Hepatocyte (in vitro differentiated cells): ENCODE results near the gene GTF3C1. TPM values are rescaled to one million over a fixed set of nuclear protein-coding genes. Genes with fewer than 3 reads are reported as not detected.

ENCODE experiments used
- DNase-seq: peaks from one replicate; pipeline ENCODE4 v3.0.0-alpha.2; 2016; ENCODE audit warnings: low spot score
- H2AFZ ChIP-seq: fragments of 200-600 bp; sonication (generic); 2 replicates; pipeline ENCODE4 v1.6.0; 2016; ENCODE audit warnings: antibody characterized with exemption, mild to moderate bottlenecking
- H3K27ac ChIP-seq: fragments of 200-600 bp; sonication (generic); 2 replicates; pipeline ENCODE4 v1.5.1; 2016; ENCODE audit warnings: mild to moderate bottlenecking
- H3K27me3 ChIP-seq: fragments of 200-600 bp; sonication (generic); 2 replicates; pipeline ENCODE4 v1.6.1; 2016
- H3K36me3 ChIP-seq: fragments of 200-600 bp; sonication (generic); replicated peaks from 2 replicates; pipeline ENCODE4 v1.5.1; 2016; ENCODE audit warnings: low read depth; ENCODE audit not compliant: insufficient read depth
- H3K4me1 ChIP-seq: fragments of 200-600 bp; sonication (generic); 2 replicates; pipeline ENCODE4 v1.5.1; 2016; ENCODE audit warnings: mild to moderate bottlenecking, moderate library complexity; ENCODE audit not compliant: insufficient read depth
- H3K4me2 ChIP-seq: fragments of 200-600 bp; sonication (generic); 2 replicates; pipeline ENCODE4 v1.6.0; 2016
- H3K4me3 ChIP-seq: fragments of 200-600 bp; sonication (generic); 2 replicates; pipeline ENCODE4 v1.5.1; 2016; ENCODE audit warnings: mild to moderate bottlenecking
- H3K79me2 ChIP-seq: fragments of 200-600 bp; sonication (generic); 2 replicates; pipeline ENCODE4 v1.6.0; 2017; ENCODE audit warnings: mild to moderate bottlenecking
- H3K9me2 ChIP-seq: fragments of 200-600 bp; sonication (generic); replicated peaks from 2 replicates; pipeline ENCODE4 v1.6.0; 2017; ENCODE audit warnings: mild to moderate bottlenecking; ENCODE audit not compliant: insufficient read depth
- H3K9me3 ChIP-seq: fragments of 200-600 bp; sonication (generic); 2 replicates; pipeline ENCODE4 v1.5.1; 2016; ENCODE audit warnings: low read depth, mild to moderate bottlenecking
- H4K20me1 ChIP-seq: fragments of 200-600 bp; sonication (generic); 2 replicates; pipeline ENCODE4 v1.6.0; 2016; ENCODE audit warnings: mild to moderate bottlenecking; ENCODE audit not compliant: insufficient read depth, poor library complexity, severe bottlenecking
- CTCF ChIP-seq: fragments of 200-600 bp; sonication (generic); IDR thresholded peaks from 2 replicates; pipeline ENCODE4 v1.5.1; 2016; ENCODE audit warnings: antibody characterized with exemption, mild to moderate bottlenecking; ENCODE audit not compliant: poor library complexity
- EZH2 ChIP-seq: fragments of 200-600 bp; sonication (generic); IDR thresholded peaks from 2 replicates; pipeline ENCODE4 v1.6.1; 2016; ENCODE audit warnings: antibody characterized with exemption, mild to moderate bottlenecking, borderline replicate concordance
- EZH2phosphoT487 ChIP-seq: fragments of 200-600 bp; sonication (generic); IDR thresholded peaks from one replicate; pipeline ENCODE4 v1.6.1; 2018; ENCODE audit warnings: antibody characterized with exemption, mild to moderate bottlenecking, low read depth, moderate library complexity; ENCODE audit not compliant: unreplicated experiment, severe bottlenecking
- WGBS: methylation state at CpG from one replicate; pipeline ENCODE4 v1.1.6; 2016; ENCODE audit warnings: low lambda C conversion rate; ENCODE audit errors: missing lambda C conversion rate; 5-methylcytosine and 5-hydroxymethylcytosine counted together
- polyA plus RNA-seq: library from polyadenylated mRNA; unstranded; fragments of >200 nt; fragmentation: Nextera tagmentation; extraction: Ambion mirVana; gene quantifications from 2 replicates; pipeline ENCODE4 v1.2.1, GENCODE V29; 2016
- total RNA-seq: library from RNA; depleted of rRNA; stranded (reverse); fragments of >200 nt; gene quantifications from 2 replicates; pipeline ENCODE4 v1.2.3, GENCODE V29; 2014

GTF3C1 gene
- total and polyA plus RNA-seq, 2 experiments from 2014 or later: 41.5 to 59.6 TPM

GRCh38 chr16:27489421-27489820 lies 60.3 kb downstream of the GTF3C1 start:
- no peaks in the 10 kb centered on the region for H3K9me3 ChIP-seq
- no peaks in the 10 kb centered on the region for H4K20me1 ChIP-seq
- H3K4me1 ChIP-seq: no peaks in the 10 kb centered on the region
- TF ChIP-seq EZH2 (no peak), EZH2phosphoT487 (no peak), CTCF (no peak)
- no peak overlapping the region for H2AFZ ChIP-seq
- no peaks in the 10 kb centered on the region for H3K27me3 ChIP-seq
- no peak overlapping the region for H3K27ac ChIP-seq
- WGBS: 98% methylated on average over 21 of the region's 21 CpGs
- H3K4me2 ChIP-seq: no peak overlapping the region
- no peaks in the 10 kb centered on the region for H3K36me3 ChIP-seq
- H3K79me2 ChIP-seq: no peaks in the 10 kb centered on the region
- no peaks in the 10 kb centered on the region for H3K9me2 ChIP-seq
- H3K4me3 ChIP-seq: no peak overlapping the region
- no peak for DNase-seq

- Histone ChIP-seq H4K20me1 (no peaks in the 10 kb centered on the region), H3K79me2 (no peaks in the 10 kb centered on the region), H2AFZ (no peak overlapping the region), H3K36me3 (no peaks in the 10 kb centered on the region), H3K9me3 (no peaks in the 10 kb centered on the region), H3K27ac (no peak overlapping the region), H3K27me3 (no peaks in the 10 kb centered on the region), H3K9me2 (no peaks in the 10 kb centered on the region), H3K4me3 (no peak overlapping the region), H3K4me2 (no peak overlapping the region), H3K4me1 (no peaks in the 10 kb centered on the region)
- DNase-seq: no peak
- no peak for TF ChIP-seq CTCF
- no peak for TF ChIP-seq EZH2phosphoT487
- TF ChIP-seq EZH2: no peak
- 97% methylated on average over 3 of the region's 3 CpGs for WGBS
Observed at GRCh38 chr16:27486760-27487159, 63.0 kb downstream of the GTF3C1 start.

- no peak overlapping the region for H3K4me2 ChIP-seq
- no peaks in the 10 kb centered on the region for H3K9me2 ChIP-seq
- WGBS: 93% methylated on average over 8 of the region's 8 CpGs
- H3K27ac ChIP-seq: no peak overlapping the region
- DNase-seq: no peak
- H4K20me1 ChIP-seq: no peaks in the 10 kb centered on the region
- H2AFZ ChIP-seq: no peak overlapping the region
- H3K9me3 ChIP-seq: no peaks in the 10 kb centered on the region
- H3K4me1 ChIP-seq: no peaks in the 10 kb centered on the region
- H3K27me3 ChIP-seq: no peaks in the 10 kb centered on the region
- H3K79me2 ChIP-seq: no peaks in the 10 kb centered on the region
- no peaks in the 10 kb centered on the region for H3K36me3 ChIP-seq
- TF ChIP-seq CTCF (no peak), EZH2phosphoT487 (no peak), EZH2 (no peak)
- H3K4me3 ChIP-seq: no peak overlapping the region
Observed at GRCh38 chr16:27486344-27486743, 63.4 kb downstream of the GTF3C1 start.

- Histone ChIP-seq H3K27me3 (no peaks in the 10 kb centered on the region), H2AFZ (no peak overlapping the region), H4K20me1 (no peaks in the 10 kb centered on the region), H3K4me3 (no peak overlapping the region), H3K27ac (no peak overlapping the region), H3K79me2 (no peaks in the 10 kb centered on the region), H3K9me3 (no peaks in the 10 kb centered on the region), H3K36me3 (no peaks in the 10 kb centered on the region), H3K4me1 (no peaks in the 10 kb centered on the region), H3K9me2 (no peaks in the 10 kb centered on the region), H3K4me2 (no peak overlapping the region)
- no peak for DNase-seq
- 98% methylated on average over 11 of the region's 11 CpGs for WGBS
- TF ChIP-seq CTCF: no peak
- TF ChIP-seq EZH2: no peak
- no peak for TF ChIP-seq EZH2phosphoT487
Observed at GRCh38 chr16:27485811-27486210, 63.9 kb downstream of the GTF3C1 start.
